ENCODE data around the gene GKN1. TPM values are rescaled to one million over a fixed set of nuclear protein-coding genes. Genes with fewer than 3 reads are reported as not detected.

GKN1 gene
- total and polyA plus RNA-seq, 4 donors, result not detected

DNA sequence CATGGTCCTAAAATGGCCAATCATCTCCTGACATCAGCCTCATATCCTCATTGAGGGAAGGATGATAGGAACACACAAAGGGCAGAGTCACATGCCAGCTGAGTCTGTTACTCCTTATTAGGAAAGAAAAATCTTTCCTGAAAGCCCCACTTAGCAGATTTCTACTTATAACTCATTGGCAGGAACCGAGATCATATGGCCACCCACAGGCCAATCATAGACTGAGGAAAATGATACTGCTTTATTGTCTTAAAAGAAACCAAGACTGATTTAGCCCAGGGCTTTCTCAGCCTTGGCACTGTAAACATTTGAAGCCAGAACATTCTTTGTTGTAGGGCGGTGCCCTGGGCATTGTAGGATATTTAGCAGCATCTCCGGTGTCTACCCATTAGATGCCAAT lies 40.4 kb upstream of the GKN1 start:
- H3K27me3 ChIP-seq (ENCODE audit: control insufficient read depth in 4 of 4, insufficient read depth in 4 of 4, low read length in 3 of 4), result no peaks in the 10 kb centered on the region
- WGBS, result 92% methylated on average over 3 of the region's 3 CpGs
- peaks cover 0 to 1% (median 0%) of the 10 kb centered on the region in 4 donors for H3K36me3 ChIP-seq (ENCODE audit: control insufficient read depth in 4 of 4, insufficient read depth in 3 of 4, low read depth in 1 of 4, low read length in 3 of 4)
- no peak overlapping the region for H3K9ac ChIP-seq (ENCODE audit: low read depth in 1 of 2, low read length in 2 of 2)
- no peak overlapping the region for H3K4me3 ChIP-seq (ENCODE audit: low read depth in 1 of 3, low read length in 3 of 3)
- H3K9me3 ChIP-seq (ENCODE audit: control insufficient read depth in 4 of 4, low read length in 3 of 4), result no peaks in the 10 kb centered on the region
- H3K27ac ChIP-seq (ENCODE audit: low read depth in 1 of 2, low read length in 2 of 2), result no peak overlapping the region
- no peak for DNase-seq (ENCODE audit: low spot score)
- TF ChIP-seq YY1 (IDR thresholded peaks at IDR 0.05) (no peak), EGR1 (IDR thresholded peaks at IDR 0.05; ENCODE audit: low read depth in 2 of 2) (no peak), RAD21 (IDR thresholded peaks at IDR 0.05) (no peak), HNF4G (IDR thresholded peaks at IDR 0.05) (no peak)
- TF ChIP-seq, protein P1, sequence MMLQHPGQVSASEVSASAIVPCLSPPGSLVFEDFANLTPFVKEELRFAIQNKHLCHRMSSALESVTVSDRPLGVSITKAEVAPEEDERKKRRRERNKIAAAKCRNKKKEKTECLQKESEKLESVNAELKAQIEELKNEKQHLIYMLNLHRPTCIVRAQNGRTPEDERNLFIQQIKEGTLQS (IDR thresholded peaks at IDR 0.05), result no peak
- TF ChIP-seq, protein P2, sequence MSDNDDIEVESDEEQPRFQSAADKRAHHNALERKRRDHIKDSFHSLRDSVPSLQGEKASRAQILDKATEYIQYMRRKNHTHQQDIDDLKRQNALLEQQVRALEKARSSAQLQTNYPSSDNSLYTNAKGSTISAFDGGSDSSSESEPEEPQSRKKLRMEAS (IDR thresholded peaks at IDR 0.05), result no peak
- H3K4me1 ChIP-seq (ENCODE audit: control insufficient read depth in 4 of 4, insufficient read depth in 4 of 4, low read length in 3 of 4), result no peaks in the 10 kb centered on the region

DNA sequence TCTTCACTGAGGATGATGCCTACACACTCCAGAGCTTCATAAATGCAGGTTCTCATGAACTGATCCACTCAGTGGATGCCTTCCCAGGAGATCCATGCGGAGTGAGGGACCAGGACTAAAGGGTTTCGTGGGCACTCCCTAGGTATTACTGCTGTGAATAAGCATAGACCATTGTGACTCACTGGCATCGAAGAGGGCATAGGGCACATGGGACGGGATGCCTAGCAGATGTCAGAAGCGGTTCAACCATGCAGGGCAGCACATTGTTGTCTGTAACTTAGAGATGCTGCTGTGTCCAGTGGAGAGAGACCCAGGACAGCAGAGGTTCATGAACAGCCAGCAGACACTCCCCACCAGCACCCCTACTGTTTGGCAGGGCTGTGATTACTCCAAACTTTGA lies 39.0 kb upstream of the GKN1 start:
- Histone ChIP-seq H3K4me3 (ENCODE audit: low read depth in 1 of 3, low read length in 3 of 3) (no peak overlapping the region), H3K4me1 (ENCODE audit: control insufficient read depth in 4 of 4, insufficient read depth in 4 of 4, low read length in 3 of 4) (no peaks in the 10 kb centered on the region), H3K9me3 (ENCODE audit: control insufficient read depth in 4 of 4, low read length in 3 of 4) (no peaks in the 10 kb centered on the region), H3K27ac (ENCODE audit: low read depth in 1 of 2, low read length in 2 of 2) (no peak overlapping the region), H3K36me3 (ENCODE audit: control insufficient read depth in 4 of 4, insufficient read depth in 3 of 4, low read depth in 1 of 4, low read length in 3 of 4) (peaks cover 0 to 1% (median 0%) of the 10 kb centered on the region in 4 donors), H3K9ac (ENCODE audit: low read depth in 1 of 2, low read length in 2 of 2) (no peak overlapping the region), H3K27me3 (ENCODE audit: control insufficient read depth in 4 of 4, insufficient read depth in 4 of 4, low read length in 3 of 4) (no peaks in the 10 kb centered on the region)
- no peak for DNase-seq (ENCODE audit: low spot score)
- TF ChIP-seq, protein P3, sequence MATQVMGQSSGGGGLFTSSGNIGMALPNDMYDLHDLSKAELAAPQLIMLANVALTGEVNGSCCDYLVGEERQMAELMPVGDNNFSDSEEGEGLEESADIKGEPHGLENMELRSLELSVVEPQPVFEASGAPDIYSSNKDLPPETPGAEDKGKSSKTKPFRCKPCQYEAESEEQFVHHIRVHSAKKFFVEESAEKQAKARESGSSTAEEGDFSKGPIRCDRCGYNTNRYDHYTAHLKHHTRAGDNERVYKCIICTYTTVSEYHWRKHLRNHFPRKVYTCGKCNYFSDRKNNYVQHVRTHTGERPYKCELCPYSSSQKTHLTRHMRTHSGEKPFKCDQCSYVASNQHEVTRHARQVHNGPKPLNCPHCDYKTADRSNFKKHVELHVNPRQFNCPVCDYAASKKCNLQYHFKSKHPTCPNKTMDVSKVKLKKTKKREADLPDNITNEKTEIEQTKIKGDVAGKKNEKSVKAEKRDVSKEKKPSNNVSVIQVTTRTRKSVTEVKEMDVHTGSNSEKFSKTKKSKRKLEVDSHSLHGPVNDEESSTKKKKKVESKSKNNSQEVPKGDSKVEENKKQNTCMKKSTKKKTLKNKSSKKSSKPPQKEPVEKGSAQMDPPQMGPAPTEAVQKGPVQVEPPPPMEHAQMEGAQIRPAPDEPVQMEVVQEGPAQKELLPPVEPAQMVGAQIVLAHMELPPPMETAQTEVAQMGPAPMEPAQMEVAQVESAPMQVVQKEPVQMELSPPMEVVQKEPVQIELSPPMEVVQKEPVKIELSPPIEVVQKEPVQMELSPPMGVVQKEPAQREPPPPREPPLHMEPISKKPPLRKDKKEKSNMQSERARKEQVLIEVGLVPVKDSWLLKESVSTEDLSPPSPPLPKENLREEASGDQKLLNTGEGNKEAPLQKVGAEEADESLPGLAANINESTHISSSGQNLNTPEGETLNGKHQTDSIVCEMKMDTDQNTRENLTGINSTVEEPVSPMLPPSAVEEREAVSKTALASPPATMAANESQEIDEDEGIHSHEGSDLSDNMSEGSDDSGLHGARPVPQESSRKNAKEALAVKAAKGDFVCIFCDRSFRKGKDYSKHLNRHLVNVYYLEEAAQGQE (IDR thresholded peaks at IDR 0.05), result no peak
- TF ChIP-seq GABPA (IDR thresholded peaks at IDR 0.05 in 1 of 2, conservative IDR thresholded peaks at IDR 0.05 in 1 of 2) (no peak), HNF4A (conservative IDR thresholded peaks at IDR 0.05) (no peak), SP1 (IDR thresholded peaks at IDR 0.05) (no peak), EGR1 (IDR thresholded peaks at IDR 0.05; ENCODE audit: low read depth in 2 of 2) (no peak)
- TF ChIP-seq, protein P4, sequence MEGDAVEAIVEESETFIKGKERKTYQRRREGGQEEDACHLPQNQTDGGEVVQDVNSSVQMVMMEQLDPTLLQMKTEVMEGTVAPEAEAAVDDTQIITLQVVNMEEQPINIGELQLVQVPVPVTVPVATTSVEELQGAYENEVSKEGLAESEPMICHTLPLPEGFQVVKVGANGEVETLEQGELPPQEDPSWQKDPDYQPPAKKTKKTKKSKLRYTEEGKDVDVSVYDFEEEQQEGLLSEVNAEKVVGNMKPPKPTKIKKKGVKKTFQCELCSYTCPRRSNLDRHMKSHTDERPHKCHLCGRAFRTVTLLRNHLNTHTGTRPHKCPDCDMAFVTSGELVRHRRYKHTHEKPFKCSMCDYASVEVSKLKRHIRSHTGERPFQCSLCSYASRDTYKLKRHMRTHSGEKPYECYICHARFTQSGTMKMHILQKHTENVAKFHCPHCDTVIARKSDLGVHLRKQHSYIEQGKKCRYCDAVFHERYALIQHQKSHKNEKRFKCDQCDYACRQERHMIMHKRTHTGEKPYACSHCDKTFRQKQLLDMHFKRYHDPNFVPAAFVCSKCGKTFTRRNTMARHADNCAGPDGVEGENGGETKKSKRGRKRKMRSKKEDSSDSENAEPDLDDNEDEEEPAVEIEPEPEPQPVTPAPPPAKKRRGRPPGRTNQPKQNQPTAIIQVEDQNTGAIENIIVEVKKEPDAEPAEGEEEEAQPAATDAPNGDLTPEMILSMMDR (IDR thresholded peaks at IDR 0.05; ENCODE audit: low read depth, low read length, missing input control), result no peak
- TF ChIP-seq, protein P1 (IDR thresholded peaks at IDR 0.05), result no peak
- 94% methylated on average over 5 of the region's 5 CpGs for WGBS

DNA sequence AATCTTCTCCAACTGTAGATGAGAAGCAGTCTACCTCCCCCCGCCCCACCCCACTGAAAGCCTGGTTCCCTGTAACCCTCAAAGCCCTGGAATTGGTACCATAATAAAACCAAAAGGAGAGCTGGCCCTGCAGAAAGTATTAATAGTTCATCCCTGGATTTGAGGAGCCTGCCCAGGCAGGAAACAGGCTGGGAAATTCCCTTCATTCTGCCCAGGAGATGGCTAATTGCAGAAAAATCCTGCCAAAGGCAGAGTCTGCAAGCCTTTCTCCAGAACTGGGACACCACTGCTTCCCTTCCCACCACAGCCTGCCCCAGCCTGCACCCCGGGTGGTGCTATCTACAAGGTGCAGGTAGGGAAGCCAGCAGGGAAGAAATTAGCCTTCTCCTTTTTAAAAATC lies 38.0 kb upstream of the GKN1 start:
- H3K4me1 ChIP-seq (ENCODE audit: control insufficient read depth in 4 of 4, insufficient read depth in 4 of 4, low read length in 3 of 4), result no peaks in the 10 kb centered on the region
- TF ChIP-seq, protein P1 (IDR thresholded peaks at IDR 0.05), result no peak
- TF ChIP-seq SP1 (IDR thresholded peaks at IDR 0.05) (no peak), GABPA (IDR thresholded peaks at IDR 0.05 in 1 of 2, conservative IDR thresholded peaks at IDR 0.05 in 1 of 2) (no peak), JUND (IDR thresholded peaks at IDR 0.05) (no peak), FOXA1 (IDR thresholded peaks at IDR 0.05) (no peak)
- 63% methylated on average over 2 of the region's 2 CpGs for WGBS
- no peaks in the 10 kb centered on the region for H3K9me3 ChIP-seq (ENCODE audit: control insufficient read depth in 4 of 4, low read length in 3 of 4)
- no peaks in the 10 kb centered on the region for H3K27me3 ChIP-seq (ENCODE audit: control insufficient read depth in 4 of 4, insufficient read depth in 4 of 4, low read length in 3 of 4)
- peaks cover 0 to 1% (median 0%) of the 10 kb centered on the region in 4 donors for H3K36me3 ChIP-seq (ENCODE audit: control insufficient read depth in 4 of 4, insufficient read depth in 3 of 4, low read depth in 1 of 4, low read length in 3 of 4)
- DNase-seq (ENCODE audit: low spot score), result no peak
- H3K27ac ChIP-seq (ENCODE audit: low read depth in 1 of 2, low read length in 2 of 2), result no peak overlapping the region
- H3K4me3 ChIP-seq (ENCODE audit: low read depth in 1 of 3, low read length in 3 of 3), result no peak overlapping the region
- no peak overlapping the region for H3K9ac ChIP-seq (ENCODE audit: low read depth in 1 of 2, low read length in 2 of 2)
